Progenitor cell of endocrine pancreas (in vitro differentiated cells): Measurements from ENCODE around the gene MEF2B. TPM values are rescaled to one million over a fixed set of nuclear protein-coding genes. Genes with fewer than 3 reads are reported as not detected.
A peak's percentile ranks its signal among the peaks of the same experiment; 100 is the strongest.

Experiments
- DNase-seq: peaks from one replicate; pipeline ENCODE4 v3.0.0; 2021; ENCODE audit warnings: low spot score; ENCODE audit not compliant: unreplicated experiment
- H3K27ac Mint-ChIP-seq: 2 replicates; pipeline ENCODE4 v1.8.0; 2021; ENCODE audit warnings: mild to moderate bottlenecking, moderate library complexity, mixed read lengths
- H3K27me3 Mint-ChIP-seq: 2 replicates; pipeline ENCODE4 v1.8.0; 2021; ENCODE audit warnings: mixed read lengths
- H3K36me3 Mint-ChIP-seq: 2 replicates; pipeline ENCODE4 v1.8.0; 2022; ENCODE audit warnings: mixed read lengths; ENCODE audit not compliant: insufficient read depth
- H3K4me1 Mint-ChIP-seq: 2 replicates; pipeline ENCODE4 v1.8.0; 2021; ENCODE audit warnings: low read depth, mixed read lengths
- H3K4me3 Mint-ChIP-seq: 2 replicates; pipeline ENCODE4 v1.8.0; 2021; ENCODE audit warnings: low read depth, mild to moderate bottlenecking, moderate library complexity, mixed read lengths
- H3K9me3 Mint-ChIP-seq: 2 replicates; pipeline ENCODE4 v1.8.0; 2021; ENCODE audit warnings: low read depth, mixed read lengths
- CTCF ChIP-seq: fragments of 200-600 bp; sonication (generic); IDR thresholded peaks from one replicate; pipeline ENCODE4 v1.5.0; 2021; ENCODE audit warnings: antibody characterized with exemption, mild to moderate bottlenecking; ENCODE audit not compliant: unreplicated experiment
- total RNA-seq: library from RNA; stranded (reverse); gene quantifications from 2 replicates; pipeline ENCODE4 v1.2.1, GENCODE V29; 2021

Gene MEF2B
- total RNA-seq, 1 donor from 2014 or later: 4.2 TPM

- Mint-ChIP-seq H3K27me3 (no peaks in the 10 kb centered on the region), H3K4me3 (no peak overlapping the region), H3K9me3 (no peaks in the 10 kb centered on the region), H3K36me3 (peaks cover 6% of the 10 kb centered on the region), H3K27ac (no peak overlapping the region), H3K4me1 (peaks cover 4% of the 10 kb centered on the region)
- TF ChIP-seq CTCF: no peak
- no peak for DNase-seq
These were observed 71.1 kb downstream of the MEF2B start for GRCh38 chr19:19098703-19099632.

- Mint-ChIP-seq H3K27me3 (no peaks in the 10 kb centered on the region), H3K9me3 (no peaks in the 10 kb centered on the region), H3K27ac (no peak overlapping the region), H3K4me3 (no peak overlapping the region), H3K36me3 (peaks cover 6% of the 10 kb centered on the region), H3K4me1 (peaks cover 4% of the 10 kb centered on the region)
- TF ChIP-seq CTCF: no peak
- no peak for DNase-seq
These were observed 71.9 kb downstream of the MEF2B start for GRCh38 chr19:19098084-19098702.

GRCh38 chr19:19096641-19097627 lies 73.1 kb downstream of the MEF2B start:
- peaks cover 6% of the 10 kb centered on the region for H3K36me3 Mint-ChIP-seq
- TF ChIP-seq CTCF: no peak
- peaks cover 4% of the 10 kb centered on the region for H3K4me1 Mint-ChIP-seq
- DNase-seq: no peak
- H3K4me3 Mint-ChIP-seq: no peak overlapping the region
- peak overlapping the region; percentile 86 for H3K27ac Mint-ChIP-seq
- H3K9me3 Mint-ChIP-seq: no peaks in the 10 kb centered on the region
- no peaks in the 10 kb centered on the region for H3K27me3 Mint-ChIP-seq

- Mint-ChIP-seq H3K9me3 (no peaks in the 10 kb centered on the region), H3K4me3 (no peak overlapping the region), H3K27me3 (no peaks in the 10 kb centered on the region), H3K27ac (no peak overlapping the region), H3K4me1 (peaks cover 4% of the 10 kb centered on the region), H3K36me3 (peaks cover 6% of the 10 kb centered on the region)
- no peak for TF ChIP-seq CTCF
- DNase-seq: no peak
These were observed 74.4 kb downstream of the MEF2B start for GRCh38 chr19:19095691-19096090.

Other genes starting within 250 kb of the MEF2B start
- 64.5 and 69.4 TPM in 2 replicates for gene HOMER3, start 229.0 kb downstream of the MEF2B start, total RNA-seq
- gene SUGP2, start 136.7 kb downstream of the MEF2B start, total RNA-seq: 153 and 154 TPM in 2 replicates
- gene ARMC6, start 136.7 kb downstream of the MEF2B start, total RNA-seq: 28.5 and 33.5 TPM in 2 replicates
- 10.5 and 10.7 TPM in 2 replicates for gene SLC25A42, start 106.3 kb downstream of the MEF2B start, total RNA-seq
- 38.8 and 42.3 TPM in 2 replicates for gene TMEM161A, start 31.8 kb downstream of the MEF2B start, total RNA-seq
- gene BORCS8, start 21.9 kb upstream of the MEF2B start, total RNA-seq: 28.9 and 33.9 TPM in 2 replicates
- 134 and 135 TPM in 2 replicates for gene RFXANK, start 22.0 kb upstream of the MEF2B start, total RNA-seq
- gene NR2C2AP, start 33.2 kb upstream of the MEF2B start, total RNA-seq: 10.6 and 12.2 TPM in 2 replicates
- 0.17 and 0.36 TPM in 2 replicates for gene NCAN, start 41.7 kb upstream of the MEF2B start, total RNA-seq
- 4.9 and 7.6 TPM in 2 replicates for gene TM6SF2, start 103.0 kb upstream of the MEF2B start, total RNA-seq
- gene SUGP1, start 150.2 kb upstream of the MEF2B start, total RNA-seq: 86.0 and 95.6 TPM in 2 replicates
- 91.9 and 98.5 TPM in 2 replicates for gene MAU2, start 150.6 kb upstream of the MEF2B start, total RNA-seq
- gene GATAD2A, start 235.4 kb upstream of the MEF2B start, total RNA-seq: 91.0 and 98.7 TPM in 2 replicates